ENCODE results near the gene CDC73.

CDC73 gene

DNA sequence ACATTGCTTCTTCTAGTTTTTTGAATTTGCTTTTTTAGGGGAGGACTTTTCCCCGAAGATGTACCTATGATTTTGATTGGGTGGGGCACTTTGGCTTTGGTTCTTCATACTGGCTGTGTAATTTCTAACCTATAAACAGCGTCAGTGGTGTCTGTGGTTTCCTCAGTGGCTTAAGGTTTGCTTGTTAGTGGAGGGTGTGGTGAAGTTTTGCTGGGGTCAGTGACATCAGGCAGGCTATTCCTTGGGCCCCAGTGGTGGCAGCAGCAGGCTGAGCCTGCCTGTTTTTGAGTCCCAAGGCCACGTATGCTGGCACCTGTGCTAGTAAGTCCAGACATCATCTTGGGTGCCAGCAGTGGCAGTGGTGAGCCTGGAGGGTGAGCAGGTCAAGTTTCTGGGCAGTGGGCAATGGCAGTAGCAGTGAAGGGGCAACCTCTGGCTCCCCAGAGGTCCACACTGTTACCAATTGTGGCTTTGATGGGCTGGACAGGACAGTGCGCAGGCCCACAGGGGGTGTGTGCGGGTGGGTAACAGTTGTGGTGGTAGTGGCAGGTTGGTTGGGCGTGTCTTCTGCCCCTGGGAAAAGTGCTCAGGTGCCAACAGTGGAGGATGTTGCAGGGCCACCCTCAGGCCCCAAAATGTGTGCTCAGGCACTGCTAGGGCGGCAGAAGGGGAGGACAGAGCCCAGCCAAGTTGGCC is 119.4 kb downstream of the CDC73 start:
- no peak overlapping the region for H3K27ac ChIP-seq
- no peak overlapping the region for H3K4me3 ChIP-seq

DNA sequence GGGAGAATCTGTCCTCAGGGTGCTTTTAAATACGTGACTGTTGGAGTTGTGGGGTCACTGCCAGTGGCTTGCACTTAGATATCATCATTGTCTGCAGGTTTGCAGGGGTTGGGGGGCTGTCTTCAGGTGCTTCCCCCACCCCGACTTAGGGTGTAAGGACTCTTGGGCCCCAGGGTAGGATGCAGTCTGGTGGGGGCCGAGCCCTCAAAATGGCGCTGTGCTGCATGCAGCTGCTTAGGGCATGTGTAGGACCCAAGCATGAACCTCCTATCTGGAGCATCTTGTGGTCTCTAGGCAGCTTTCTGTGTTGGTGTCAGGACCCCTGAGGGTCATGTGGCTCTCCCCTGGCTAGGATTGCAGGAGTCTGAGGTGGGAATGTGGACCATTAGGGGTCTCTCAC is 120.2 kb downstream of the CDC73 start:
- Histone ChIP-seq H3K27ac (no peak overlapping the region), H3K36me3 (peaks cover 44% of the 10 kb centered on the region), H4K20me1 (peaks cover 20% of the 10 kb centered on the region; the same call in 1 of the 2 replicates), H3K4me2 (no peak overlapping the region), H3K4me3 (no peak overlapping the region), H3K27me3 (no peaks in the 10 kb centered on the region), H3K4me1 (peaks cover 22% of the 10 kb centered on the region), H3K9me3 (peaks cover 12% of the 10 kb centered on the region), H3K9ac (no peak overlapping the region)
- TF ChIP-seq Cebpa-rat (IDR thresholded peaks at IDR 0.05): no peak

More for the DNA sequence above, 119.4 kb downstream of the CDC73 start:
- Histone ChIP-seq H3K4me2 (0 out of 2 replicates have a peak overlapping the region, but pooled peaks have one; percentile 35), H3K27me3 (no peaks in the 10 kb centered on the region), H4K20me1 (peaks cover 20% of the 10 kb centered on the region; the same call in 1 of the 2 replicates), H3K9me3 (peaks cover 8% of the 10 kb centered on the region; the same call in 1 of the 2 replicates), H3K9ac (no peak overlapping the region), H3K36me3 (peaks cover 47% of the 10 kb centered on the region), H3K4me1 (peaks cover 22% of the 10 kb centered on the region)
- no peak for TF ChIP-seq Cebpa-rat (IDR thresholded peaks at IDR 0.05)

DNA sequence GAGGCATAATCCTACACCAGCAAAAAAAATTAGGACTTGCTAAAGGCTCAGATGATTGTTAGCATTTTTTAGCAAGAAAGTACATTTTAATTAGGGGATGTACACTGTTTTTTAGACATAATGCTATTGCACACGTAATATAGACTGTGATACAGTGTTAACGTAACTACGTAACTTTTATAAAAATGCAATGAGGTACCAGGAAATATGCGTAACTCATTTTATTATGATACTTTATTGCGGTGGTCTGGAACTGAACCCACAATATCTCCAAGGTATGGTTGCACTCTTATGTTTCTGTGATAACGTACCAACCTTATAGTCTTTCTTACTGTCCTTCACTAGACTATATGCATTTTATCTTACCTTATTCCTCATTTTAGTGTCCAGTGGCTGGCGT is 127.4 kb downstream of the CDC73 start:
- no peaks in the 10 kb centered on the region for H3K27me3 ChIP-seq
- H3K4me1 ChIP-seq: no peaks in the 10 kb centered on the region
- H4K20me1 ChIP-seq: no peaks in the 10 kb centered on the region
- H3K9ac ChIP-seq: no peak overlapping the region
- peaks cover 56% of the 10 kb centered on the region for H3K36me3 ChIP-seq
- no peak overlapping the region for H3K27ac ChIP-seq
- H3K9me3 ChIP-seq: peaks cover 17% of the 10 kb centered on the region
- TF ChIP-seq Cebpa-rat (IDR thresholded peaks at IDR 0.05): no peak
- no peak overlapping the region for H3K4me3 ChIP-seq
- H3K4me2 ChIP-seq: no peak overlapping the region

DNA sequence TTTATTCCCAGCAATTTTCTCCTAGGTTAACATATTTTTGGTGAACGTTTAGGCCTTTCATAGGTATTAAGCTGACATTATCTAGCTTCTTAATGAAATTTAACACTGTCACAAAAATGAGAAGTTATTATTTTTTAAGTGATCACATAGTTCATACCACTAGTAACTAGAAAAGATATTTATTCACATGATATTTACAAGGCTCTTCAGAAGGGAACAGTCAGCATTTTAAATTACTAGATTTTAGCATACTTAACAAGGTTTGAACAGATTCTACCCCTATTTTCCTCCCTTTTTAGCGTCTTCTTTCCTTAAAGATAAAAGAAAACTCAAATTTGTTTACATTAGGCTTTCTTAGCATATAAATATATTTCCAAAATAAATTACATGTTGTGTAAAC is 130.1 kb downstream of the CDC73 start:
- no peak overlapping the region for H3K27ac ChIP-seq
- no peak for TF ChIP-seq Cebpa-rat (IDR thresholded peaks at IDR 0.05)
- peaks cover 13% of the 10 kb centered on the region for H3K9me3 ChIP-seq
- no peak overlapping the region for H3K4me3 ChIP-seq
- H3K4me2 ChIP-seq: no peak overlapping the region
- peaks cover 45% of the 10 kb centered on the region for H3K36me3 ChIP-seq
- no peaks in the 10 kb centered on the region for H4K20me1 ChIP-seq
- H3K27me3 ChIP-seq: no peaks in the 10 kb centered on the region
- H3K9ac ChIP-seq: no peak overlapping the region
- no peaks in the 10 kb centered on the region for H3K4me1 ChIP-seq

GRCh38 chr1:193256019-193256418 is 134.2 kb downstream of the CDC73 start:
- H3K4me1 ChIP-seq: no peaks in the 10 kb centered on the region
- H3K4me2 ChIP-seq: no peak overlapping the region
- no peaks in the 10 kb centered on the region for H3K9me3 ChIP-seq
- TF ChIP-seq Cebpa-rat (IDR thresholded peaks at IDR 0.05): no peak
- no peaks in the 10 kb centered on the region for H4K20me1 ChIP-seq
- H3K36me3 ChIP-seq: peaks cover 33% of the 10 kb centered on the region
- no peak overlapping the region for H3K4me3 ChIP-seq
- no peaks in the 10 kb centered on the region for H3K27me3 ChIP-seq
- H3K9ac ChIP-seq: no peak overlapping the region
- H3K27ac ChIP-seq: no peak overlapping the region

- Histone ChIP-seq H3K4me3 (no peak overlapping the region), H4K20me1 (no peaks in the 10 kb centered on the region), H3K27me3 (no peaks in the 10 kb centered on the region), H3K4me2 (no peak overlapping the region), H3K9me3 (no peaks in the 10 kb centered on the region), H3K27ac (no peak overlapping the region), H3K36me3 (peaks cover 26% of the 10 kb centered on the region), H3K4me1 (no peaks in the 10 kb centered on the region), H3K9ac (no peak overlapping the region)
- no peak for TF ChIP-seq Cebpa-rat (IDR thresholded peaks at IDR 0.05)
Measured at GRCh38 chr1:193259636-193260035, 137.8 kb downstream of the CDC73 start.

- Histone ChIP-seq H3K27me3 (no peaks in the 10 kb centered on the region), H3K9me3 (no peaks in the 10 kb centered on the region), H3K27ac (no peak overlapping the region), H3K4me3 (no peak overlapping the region), H3K9ac (no peak overlapping the region), H3K36me3 (peaks cover 23% of the 10 kb centered on the region), H3K4me1 (no peaks in the 10 kb centered on the region), H3K4me2 (no peak overlapping the region), H4K20me1 (no peaks in the 10 kb centered on the region)
- no peak for TF ChIP-seq Cebpa-rat (IDR thresholded peaks at IDR 0.05)
Measured at GRCh38 chr1:193260056-193260745, 138.4 kb downstream of the CDC73 start.

GRCh38 chr1:193260896-193261295 is 139.1 kb downstream of the CDC73 start:
- peaks cover 22% of the 10 kb centered on the region for H3K36me3 ChIP-seq
- H3K9ac ChIP-seq: no peak overlapping the region
- no peak overlapping the region for H3K27ac ChIP-seq
- H3K4me3 ChIP-seq: no peak overlapping the region
- no peaks in the 10 kb centered on the region for H3K27me3 ChIP-seq
- no peaks in the 10 kb centered on the region for H3K9me3 ChIP-seq
- H4K20me1 ChIP-seq: no peaks in the 10 kb centered on the region
- no peak for TF ChIP-seq Cebpa-rat (IDR thresholded peaks at IDR 0.05)
- no peaks in the 10 kb centered on the region for H3K4me1 ChIP-seq
- H3K4me2 ChIP-seq: no peak overlapping the region

DNA sequence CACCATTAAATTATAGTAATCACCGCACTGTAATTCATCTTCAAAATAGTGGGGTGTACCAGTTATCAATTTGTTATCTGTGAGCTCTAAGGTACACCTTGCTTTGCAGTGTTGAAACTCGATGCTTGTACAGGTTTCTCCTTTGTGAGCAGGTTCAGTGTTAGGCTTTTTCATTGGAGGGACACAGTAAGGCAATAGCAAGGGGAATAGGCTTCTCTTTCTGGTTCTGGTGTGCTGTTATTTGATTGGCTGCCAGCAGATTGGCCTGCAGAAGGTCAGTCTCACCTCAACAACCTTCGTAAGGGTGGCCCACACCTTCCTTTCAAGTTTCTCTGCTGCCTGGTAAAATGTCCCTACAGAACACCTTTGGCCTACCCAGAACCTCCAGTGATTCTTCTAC is 140.8 kb downstream of the CDC73 start:
- H3K4me2 ChIP-seq: no peak overlapping the region
- H3K4me1 ChIP-seq: no peaks in the 10 kb centered on the region
- H3K27ac ChIP-seq: no peak overlapping the region
- no peaks in the 10 kb centered on the region for H4K20me1 ChIP-seq
- H3K9me3 ChIP-seq: no peaks in the 10 kb centered on the region
- H3K9ac ChIP-seq: no peak overlapping the region
- H3K27me3 ChIP-seq: no peaks in the 10 kb centered on the region
- TF ChIP-seq Cebpa-rat (IDR thresholded peaks at IDR 0.05): no peak
- H3K4me3 ChIP-seq: no peak overlapping the region
- H3K36me3 ChIP-seq: peaks cover 17% of the 10 kb centered on the region

DNA sequence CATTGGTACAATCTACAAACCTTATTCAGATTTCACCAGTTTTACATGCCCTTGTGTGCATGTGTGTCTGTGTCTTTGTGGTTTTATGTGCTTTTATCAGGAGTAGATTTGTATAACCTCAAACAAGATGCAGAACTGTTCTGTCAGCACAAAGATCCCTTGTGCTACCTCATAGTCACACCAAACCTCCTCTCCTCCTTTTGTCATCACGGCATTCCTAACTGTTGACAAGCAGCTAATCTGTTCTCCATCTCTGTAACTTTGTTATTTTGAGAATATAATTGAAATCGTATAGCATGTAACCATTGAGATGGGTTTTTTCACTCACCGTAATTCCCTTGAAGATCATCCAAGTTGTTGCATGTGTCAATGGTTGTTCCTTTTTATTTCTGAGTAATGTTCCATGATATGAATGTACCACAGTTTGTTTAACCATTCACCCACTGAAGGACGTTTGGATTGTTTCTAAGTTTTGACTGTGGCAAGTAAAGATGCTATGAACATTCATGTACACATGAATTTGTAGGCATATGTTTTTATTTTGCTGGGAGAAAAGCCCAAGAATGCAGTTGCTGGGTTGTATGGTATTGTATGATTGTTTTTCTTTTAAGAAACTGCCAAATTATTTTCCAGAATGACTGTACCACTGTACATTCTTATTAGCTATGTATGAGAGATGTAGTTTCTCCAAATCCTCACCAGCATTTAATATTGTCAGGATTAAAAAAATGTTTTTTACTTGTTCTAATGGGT is 142.7 kb downstream of the CDC73 start:
- Histone ChIP-seq H3K4me1 (no peaks in the 10 kb centered on the region), H3K27me3 (no peaks in the 10 kb centered on the region), H3K36me3 (0 out of 2 replicates have a peak, but pooled peaks cover 3% of the 10 kb centered on the region), H3K9me3 (no peaks in the 10 kb centered on the region), H3K4me2 (no peak overlapping the region), H4K20me1 (no peaks in the 10 kb centered on the region), H3K4me3 (no peak overlapping the region), H3K27ac (no peak overlapping the region), H3K9ac (no peak overlapping the region)
- TF ChIP-seq Cebpa-rat (IDR thresholded peaks at IDR 0.05): no peak
